ENCODE results near the gene MPRIP. TPM values are rescaled to one million over a fixed set of nuclear protein-coding genes. Genes with fewer than 3 reads are reported as not detected.
A peak's percentile ranks its signal among the peaks of the same experiment; 100 is the strongest.
"Not testable (repeated sequence)": the region's sequence is repeated elsewhere in the genome, so short reads cannot be mapped to it uniquely, and the experiment has no call there.

Gene MPRIP, protein sequence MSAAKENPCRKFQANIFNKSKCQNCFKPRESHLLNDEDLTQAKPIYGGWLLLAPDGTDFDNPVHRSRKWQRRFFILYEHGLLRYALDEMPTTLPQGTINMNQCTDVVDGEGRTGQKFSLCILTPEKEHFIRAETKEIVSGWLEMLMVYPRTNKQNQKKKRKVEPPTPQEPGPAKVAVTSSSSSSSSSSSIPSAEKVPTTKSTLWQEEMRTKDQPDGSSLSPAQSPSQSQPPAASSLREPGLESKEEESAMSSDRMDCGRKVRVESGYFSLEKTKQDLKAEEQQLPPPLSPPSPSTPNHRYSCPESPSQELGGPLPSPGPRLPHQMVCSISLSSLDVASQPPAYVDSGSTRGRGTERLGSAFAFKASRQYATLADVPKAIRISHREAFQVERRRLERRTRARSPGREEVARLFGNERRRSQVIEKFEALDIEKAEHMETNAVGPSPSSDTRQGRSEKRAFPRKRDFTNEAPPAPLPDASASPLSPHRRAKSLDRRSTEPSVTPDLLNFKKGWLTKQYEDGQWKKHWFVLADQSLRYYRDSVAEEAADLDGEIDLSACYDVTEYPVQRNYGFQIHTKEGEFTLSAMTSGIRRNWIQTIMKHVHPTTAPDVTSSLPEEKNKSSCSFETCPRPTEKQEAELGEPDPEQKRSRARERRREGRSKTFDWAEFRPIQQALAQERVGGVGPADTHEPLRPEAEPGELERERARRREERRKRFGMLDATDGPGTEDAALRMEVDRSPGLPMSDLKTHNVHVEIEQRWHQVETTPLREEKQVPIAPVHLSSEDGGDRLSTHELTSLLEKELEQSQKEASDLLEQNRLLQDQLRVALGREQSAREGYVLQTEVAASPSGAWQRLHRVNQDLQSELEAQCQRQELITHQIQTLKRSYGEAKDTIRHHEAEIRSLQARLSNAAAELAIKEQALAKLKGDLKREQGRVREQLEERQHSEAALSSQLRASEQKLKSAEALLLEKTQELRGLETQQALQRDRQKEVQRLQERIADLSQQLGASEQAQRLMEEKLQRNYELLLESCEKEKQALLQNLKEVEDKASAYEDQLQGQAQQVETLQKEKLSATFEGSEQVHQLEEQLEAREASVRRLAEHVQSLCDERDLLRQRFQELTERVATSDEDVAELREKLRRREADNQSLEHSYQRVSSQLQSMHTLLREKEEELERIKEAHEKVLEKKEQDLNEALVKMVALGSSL (N-terminal part only)
- 90.9 and 172 TPM in 2 replicates for total RNA-seq
- 80.4 and 117 TPM in 2 replicates for polyA plus RNA-seq

DNA sequence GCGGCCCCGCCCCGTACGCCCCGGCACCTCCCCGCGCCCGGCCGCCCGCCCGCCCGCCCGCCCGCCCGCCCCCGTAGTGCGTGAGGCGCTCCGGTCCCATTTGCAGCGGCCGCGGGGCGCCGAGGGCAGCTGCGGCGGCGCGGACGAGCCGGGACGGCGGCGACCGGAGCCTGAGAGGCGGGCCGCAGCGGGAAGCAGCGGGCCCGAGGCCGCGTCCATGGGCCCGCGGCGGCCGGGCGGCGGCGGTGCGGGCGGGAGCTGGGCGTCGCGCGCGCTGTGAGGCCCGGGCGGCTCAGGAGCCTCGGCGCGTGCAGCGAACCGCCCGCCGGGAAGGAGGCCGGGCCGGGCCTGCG lies at the start of gene MPRIP:
TSS of gene MPRIP (plus strand) at position 74 of the 353 bp plus-strand sequence. CDS start 392 bp downstream, outside the sequence.
- H3K9me3 ChIP-seq (ENCODE audit: low read depth): no peaks in the 10 kb centered on the region
- H3K4me1 ChIP-seq (ENCODE audit: low read depth): peaks cover 21% of the 10 kb centered on the region
- peak within 1 kb of the TSS; percentile 11 for H3K27ac ChIP-seq
- TF ChIP-seq CTCF (IDR thresholded peaks at IDR 0.05; ENCODE audit: low read depth, low read length): no peak
- no peaks in the 10 kb centered on the region for H3K27me3 ChIP-seq
- DNase-seq (ENCODE audit: low read depth in 1 of 2, low spot score in 1 of 2): no peak
- peak within 1 kb of the TSS; percentile 95 for H3K4me3 ChIP-seq
- no peaks in the 10 kb centered on the region for H3K36me3 ChIP-seq

DNA sequence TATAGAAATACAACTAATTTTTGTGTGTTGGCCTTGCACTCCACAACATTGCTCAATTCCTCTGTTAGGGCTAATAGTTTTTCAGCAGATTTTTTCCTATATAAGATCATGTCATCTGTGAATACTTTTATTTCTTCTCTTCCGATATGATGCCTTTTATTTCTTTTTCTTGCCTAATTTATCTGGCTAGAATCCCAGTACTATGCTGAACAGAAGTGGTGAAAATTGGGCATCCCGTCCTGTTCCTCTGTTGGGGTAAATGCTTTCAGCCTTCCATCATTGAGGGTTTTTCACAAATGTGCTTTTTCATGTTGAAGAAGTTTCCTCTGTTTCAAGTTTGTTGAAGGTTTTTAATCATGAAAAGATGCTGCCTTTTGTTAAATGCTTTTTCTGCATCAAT lies 47.6 kb upstream of the MPRIP start:
- Histone ChIP-seq H3K9me3 (ENCODE audit: low read depth) (no peaks in the 10 kb centered on the region), H3K27ac (no peak overlapping the region), H3K4me1 (ENCODE audit: low read depth) (no peaks in the 10 kb centered on the region), H3K27me3 (no peaks in the 10 kb centered on the region), H3K4me3 (no peak overlapping the region), H3K36me3 (no peaks in the 10 kb centered on the region)
- no peak for DNase-seq (ENCODE audit: low read depth in 1 of 2, low spot score in 1 of 2)
- no peak for TF ChIP-seq CTCF (IDR thresholded peaks at IDR 0.05; ENCODE audit: low read depth, low read length)

DNA sequence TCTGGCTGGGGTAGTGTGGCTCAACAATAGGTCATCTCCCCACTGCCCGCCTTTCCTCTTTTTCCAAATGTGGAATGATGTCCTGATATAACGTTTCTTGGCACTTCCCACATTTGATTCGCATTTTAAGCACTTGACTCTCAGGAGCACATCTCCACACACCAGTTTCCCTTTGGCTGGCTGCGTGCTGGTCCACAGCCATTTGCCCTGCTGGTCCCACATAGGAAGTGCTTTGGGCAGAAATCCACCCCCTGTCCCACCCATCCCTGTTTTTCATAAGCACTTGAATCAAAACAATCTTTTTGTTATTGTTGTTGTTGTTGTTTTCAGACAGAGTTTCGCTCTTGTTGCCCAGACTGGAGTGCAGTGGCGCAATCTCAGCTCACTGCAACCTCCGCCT lies 46.3 kb upstream of the MPRIP start:
- Histone ChIP-seq H3K36me3 (no peaks in the 10 kb centered on the region), H3K4me3 (no peak overlapping the region), H3K27me3 (no peaks in the 10 kb centered on the region), H3K27ac (no peak overlapping the region), H3K9me3 (ENCODE audit: low read depth) (no peaks in the 10 kb centered on the region), H3K4me1 (ENCODE audit: low read depth) (no peaks in the 10 kb centered on the region)
- DNase-seq (ENCODE audit: low read depth in 1 of 2, low spot score in 1 of 2): no peak
- TF ChIP-seq CTCF (IDR thresholded peaks at IDR 0.05; ENCODE audit: low read depth, low read length): no peak

GRCh38 chr17:16996726-16997125 lies 45.5 kb upstream of the MPRIP start:
- not testable (repeated sequence) for DNase-seq (ENCODE audit: low read depth in 1 of 2, low spot score in 1 of 2); H3K9me3 ChIP-seq (ENCODE audit: low read depth); H3K27ac ChIP-seq

GRCh38 chr17:16997514-16998429 lies 44.5 kb upstream of the MPRIP start:
- Histone ChIP-seq H3K27ac (no peak overlapping the region), H3K36me3 (no peaks in the 10 kb centered on the region), H3K27me3 (no peaks in the 10 kb centered on the region), H3K4me3 (no peak overlapping the region), H3K9me3 (ENCODE audit: low read depth) (no peaks in the 10 kb centered on the region), H3K4me1 (ENCODE audit: low read depth) (no peaks in the 10 kb centered on the region)
- peak in 1 of 2 donors; percentile 36 for DNase-seq (ENCODE audit: low read depth in 1 of 2, low spot score in 1 of 2)
- TF ChIP-seq CTCF (IDR thresholded peaks at IDR 0.05; ENCODE audit: low read depth, low read length): no peak

More at GRCh38 chr17:16996726-16997125, 45.5 kb upstream of the MPRIP start:
- not testable (repeated sequence) for H3K27me3 ChIP-seq; H3K36me3 ChIP-seq; H3K4me3 ChIP-seq; H3K4me1 ChIP-seq (ENCODE audit: low read depth)
